CD4-positive, CD25-positive, alpha-beta regulatory T cell (primary cell): ENCODE results near the gene FAM184B. TPM values are rescaled to one million over a fixed set of nuclear protein-coding genes. Genes with fewer than 3 reads are reported as not detected.

Experiments used
- ATAC-seq, 2 donors: fragments of 150-1000 bp; cut with Tn5 transposase; one replicate each; pipeline ENCODE4 v1.10.0; 2021; ENCODE audit warnings: low read depth in 2 of 2, moderate number of reproducible peaks in 2 of 2, moderate library complexity in 1 of 2
- DNase-seq, 3 donors: peaks; one replicate each; pipeline versions ENCODE4 v3.0.0 to v3.0.0-alpha.2; 2012 to 2022; ENCODE audit warnings: mixed read lengths in 1 of 3
- H3K27ac ChIP-seq: one replicate; pipeline ENCODE4 v1.7.0; 2013; ENCODE audit warnings: mild to moderate bottlenecking, low read length; ENCODE audit not compliant: insufficient read depth, poor library complexity, severe bottlenecking
- H3K27me3 ChIP-seq: one replicate; pipeline ENCODE4 v1.7.0; 2013; ENCODE audit warnings: low read length; ENCODE audit not compliant: control insufficient read depth, insufficient read depth
- H3K36me3 ChIP-seq: one replicate; pipeline ENCODE4 v1.7.0; 2013; ENCODE audit warnings: mild to moderate bottlenecking, low read length, moderate library complexity; ENCODE audit not compliant: control insufficient read depth, insufficient read depth
- H3K4me1 ChIP-seq: 2 replicates; pipeline ENCODE4 v1.7.0; 2013; ENCODE audit warnings: mild to moderate bottlenecking, low read length; ENCODE audit not compliant: insufficient read depth, control insufficient read depth, poor library complexity, severe bottlenecking
- H3K4me3 ChIP-seq: one replicate; pipeline ENCODE4 v1.7.0; 2013; ENCODE audit warnings: low read depth, mild to moderate bottlenecking, low read length, moderate library complexity
- H3K9me3 ChIP-seq, 2 experiments: 1 replicate in 1 of 2; 2 replicates in 1 of 2; pipeline ENCODE4 v1.7.0; 2013; ENCODE audit warnings: low read length in 2 of 2, mild to moderate bottlenecking in 1 of 2, moderate library complexity in 1 of 2; ENCODE audit not compliant: control insufficient read depth in 2 of 2
- H3K27ac Mint-ChIP-seq, 3 donors: one replicate each; pipeline ENCODE4 v1.8.0; 2020 to 2022; ENCODE audit warnings: mild to moderate bottlenecking in 3 of 3, mixed read lengths in 3 of 3, moderate library complexity in 2 of 3
- H3K27me3 Mint-ChIP-seq: one replicate; pipeline ENCODE4 v1.8.0; 2022; ENCODE audit warnings: mild to moderate bottlenecking, mixed read lengths
- H3K36me3 Mint-ChIP-seq: one replicate; pipeline ENCODE4 v1.8.0; 2020; ENCODE audit warnings: mixed read lengths
- H3K4me1 Mint-ChIP-seq, 4 donors: one replicate each; pipeline ENCODE4 v1.8.0; 2020 to 2022; ENCODE audit warnings: mixed read lengths in 4 of 4, mild to moderate bottlenecking in 1 of 4
- H3K4me3 Mint-ChIP-seq, 4 donors: one replicate each; pipeline ENCODE4 v1.8.0; 2020 to 2022; ENCODE audit warnings: mild to moderate bottlenecking in 4 of 4, mixed read lengths in 4 of 4, moderate library complexity in 3 of 4
- H3K9me3 Mint-ChIP-seq, 7 donors: one replicate each; pipeline ENCODE4 v1.8.0; 2020 to 2022; ENCODE audit warnings: mixed read lengths in 7 of 7, mild to moderate bottlenecking in 3 of 7, moderate library complexity in 2 of 7
- polyA plus RNA-seq, 4 donors: library from polyadenylated mRNA; unstranded; fragments of 300-500 nt; fragmentation: Illumina TruSeq; gene quantifications; one replicate each; pipeline ENCODE4 v1.2.3, GENCODE V29; 2021
- total RNA-seq: library from RNA; stranded (reverse); gene quantifications from one replicate; pipeline ENCODE4 v1.2.3, GENCODE V29; 2022

FAM184B gene
- total and polyA plus RNA-seq, 5 donors from 2014 or later = 0.03 TPM; not detected in 4

DNA sequence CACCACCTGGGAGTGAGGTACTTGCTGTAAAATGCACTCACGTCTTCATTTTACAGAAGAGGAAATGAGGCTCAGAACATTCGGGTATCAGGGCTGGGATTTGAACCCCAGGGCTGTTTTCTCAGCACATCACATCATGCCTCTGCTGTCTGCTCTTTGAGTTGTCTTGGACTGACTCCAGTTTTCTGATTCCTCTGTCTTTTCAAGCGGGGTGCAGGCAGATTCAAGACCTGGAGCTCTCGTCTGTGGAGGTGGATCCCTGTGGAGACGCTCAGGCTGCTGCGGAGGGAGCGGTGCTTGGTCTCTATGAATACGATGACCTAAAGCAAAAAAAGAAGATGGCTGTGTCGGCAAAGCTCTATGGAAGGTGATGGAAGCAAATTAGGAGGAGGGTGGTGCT, 198.1 kb downstream of the FAM184B start:
- Mint-ChIP-seq H3K27me3 (peaks cover under 1% of the 10 kb centered on the region), H3K36me3 (peaks cover 45% of the 10 kb centered on the region), H3K27ac (no peak overlapping the region), H3K4me1 (peaks cover 10 to 25% (median 19%) of the 10 kb centered on the region in 4 donors), H3K4me3 (peak overlapping the region in 1 of 4 donors; percentile 41), H3K9me3 (no peaks in the 10 kb centered on the region)
- Histone ChIP-seq H3K27ac (no peak overlapping the region), H3K27me3 (no peaks in the 10 kb centered on the region), H3K9me3 (no peaks in the 10 kb centered on the region), H3K36me3 (peaks cover 66% of the 10 kb centered on the region), H3K4me1 (peaks cover 15% of the 10 kb centered on the region), H3K4me3 (no peak overlapping the region)
- ATAC-seq (no peak), DNase-seq (no peak)

DNA sequence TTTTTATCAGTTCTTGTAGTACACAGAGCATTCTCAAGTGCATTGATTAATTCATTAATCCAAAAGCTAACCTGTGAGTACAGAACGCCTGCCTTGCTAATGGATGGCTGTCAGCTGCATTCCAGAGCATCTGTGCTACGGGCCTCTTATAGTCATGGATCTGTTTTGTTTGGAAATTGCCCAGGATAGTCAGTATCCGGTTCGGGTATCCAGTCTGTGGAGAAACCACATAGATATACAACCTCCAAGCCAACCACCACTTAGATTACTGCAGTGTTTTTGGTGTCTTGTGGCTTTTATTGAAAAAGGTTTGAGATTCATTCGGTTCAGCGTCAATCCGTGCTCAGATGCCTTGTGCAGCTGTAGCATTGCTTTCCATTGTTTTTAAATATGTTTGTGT, 200.5 kb downstream of the FAM184B start:
- peak overlapping the region in 1 of 3 donors; percentile 60 for H3K27ac Mint-ChIP-seq
- peaks cover 5 to 30% (median 24%) of the 10 kb centered on the region in 4 donors for H3K4me1 Mint-ChIP-seq
- H3K27ac ChIP-seq = no peak overlapping the region
- peaks cover 6% of the 10 kb centered on the region for H3K27me3 Mint-ChIP-seq
- peaks cover 46% of the 10 kb centered on the region for H3K36me3 ChIP-seq
- H3K4me3 Mint-ChIP-seq = peak overlapping the region in 2 of 4 donors; percentile 31 to 62
- no peaks in the 10 kb centered on the region for H3K9me3 ChIP-seq
- DNase-seq (no peak), ATAC-seq (no peak)
- H3K9me3 Mint-ChIP-seq = no peaks in the 10 kb centered on the region
- H3K36me3 Mint-ChIP-seq = peaks cover 36% of the 10 kb centered on the region
- peaks cover 23% of the 10 kb centered on the region for H3K4me1 ChIP-seq
- H3K4me3 ChIP-seq = no peak overlapping the region
- no peaks in the 10 kb centered on the region for H3K27me3 ChIP-seq

Other genes starting within 250 kb of the FAM184B start
- 65.4 TPM for gene LAP3, start 204.4 kb downstream of the FAM184B start, total RNA-seq
- 10 to 100 TPM; 50.9 to 68.5 (median 62.8) TPM for gene LAP3, start 204.4 kb downstream of the FAM184B start, polyA plus RNA-seq
- gene MED28, start 167.0 kb downstream of the FAM184B start, total RNA-seq = 61.6 TPM
- 10 to 100 TPM; 32.8 to 47.3 (median 44.9) TPM for gene MED28, start 167.0 kb downstream of the FAM184B start, polyA plus RNA-seq
- gene DCAF16, start 29.1 kb upstream of the FAM184B start, total RNA-seq = 82.3 TPM
- gene DCAF16, start 29.1 kb upstream of the FAM184B start, polyA plus RNA-seq = 10 to 100 TPM; 16.8 to 28.4 (median 17.7) TPM
- gene NCAPG, start 29.4 kb upstream of the FAM184B start, total RNA-seq = 1.8 TPM
- gene NCAPG, start 29.4 kb upstream of the FAM184B start, polyA plus RNA-seq = 1 to 10 TPM; 1.0 to 4.5 (median 2.6) TPM
- gene LCORL, start 240.1 kb upstream of the FAM184B start, total RNA-seq = 11.3 TPM
- 10 to 100 TPM in 2 of 4 donors, 1 to 10 TPM in 2; 7.0 to 15.6 (median 10.3) TPM for gene LCORL, start 240.1 kb upstream of the FAM184B start, polyA plus RNA-seq